Muscle of leg (tissue), 11 donors: ENCODE results near the gene SRRM5. TPM values are rescaled to one million over a fixed set of nuclear protein-coding genes. Genes with fewer than 3 reads are reported as not detected.
"Not testable (repeated sequence)": the region's sequence is repeated elsewhere in the genome, so short reads cannot be mapped to it uniquely, and the experiment has no call there.

Experiments
- DNase-seq: peaks from one replicate; pipeline ENCODE4 v3.0.0; 2013
- H3K27ac ChIP-seq: one replicate; pipeline ENCODE4 v1.5.1; 2013; ENCODE audit warnings: mild to moderate bottlenecking, low read length, control low read depth
- H3K27me3 ChIP-seq: one replicate; pipeline ENCODE4 v1.6.1; 2013; ENCODE audit warnings: low read length; ENCODE audit not compliant: control insufficient read depth, insufficient read depth
- H3K36me3 ChIP-seq: one replicate; pipeline ENCODE4 v1.6.1; 2013; ENCODE audit warnings: low read length; ENCODE audit not compliant: control insufficient read depth, insufficient read depth
- H3K4me1 ChIP-seq: one replicate; pipeline ENCODE4 v1.6.1; 2013; ENCODE audit warnings: low read length; ENCODE audit not compliant: control insufficient read depth, insufficient read depth
- H3K4me3 ChIP-seq: one replicate; pipeline ENCODE4 v1.5.1; 2013; ENCODE audit warnings: low read length, control low read depth
- H3K9me3 ChIP-seq: replicated peaks from 2 replicates; pipeline ENCODE4 v1.6.1; 2013; ENCODE audit warnings: low read depth, low read length; ENCODE audit not compliant: control insufficient read depth
- WGBS: methylation state at CpG from one replicate; pipeline ENCODE4 v1.1.5; 2013; ENCODE audit warnings: missing lambda C conversion rate; ENCODE audit not compliant: insufficient coverage; 5-methylcytosine and 5-hydroxymethylcytosine counted together
- polyA plus RNA-seq, 8 donors: library from polyadenylated mRNA; unstranded; fragments of 120-200 nt; gene quantifications; one replicate each; pipeline versions ENCODE4 v1.2.1 to v1.2.3, GENCODE V29; 2013; ENCODE audit warnings: inconsistent platforms in 1 of 8, low replicate concordance in 1 of 8; ENCODE audit not compliant: insufficient read length in 8 of 8, insufficient read depth in 1 of 8
- total RNA-seq: library from RNA; stranded (reverse); fragments of 120-200 nt; gene quantifications from one replicate; pipeline ENCODE4 v1.2.4, GENCODE V29; 2013

The SRRM5 gene
- total and polyA plus RNA-seq, 9 donors: 0.17 to 0.57 (median 0.40) TPM

DNA sequence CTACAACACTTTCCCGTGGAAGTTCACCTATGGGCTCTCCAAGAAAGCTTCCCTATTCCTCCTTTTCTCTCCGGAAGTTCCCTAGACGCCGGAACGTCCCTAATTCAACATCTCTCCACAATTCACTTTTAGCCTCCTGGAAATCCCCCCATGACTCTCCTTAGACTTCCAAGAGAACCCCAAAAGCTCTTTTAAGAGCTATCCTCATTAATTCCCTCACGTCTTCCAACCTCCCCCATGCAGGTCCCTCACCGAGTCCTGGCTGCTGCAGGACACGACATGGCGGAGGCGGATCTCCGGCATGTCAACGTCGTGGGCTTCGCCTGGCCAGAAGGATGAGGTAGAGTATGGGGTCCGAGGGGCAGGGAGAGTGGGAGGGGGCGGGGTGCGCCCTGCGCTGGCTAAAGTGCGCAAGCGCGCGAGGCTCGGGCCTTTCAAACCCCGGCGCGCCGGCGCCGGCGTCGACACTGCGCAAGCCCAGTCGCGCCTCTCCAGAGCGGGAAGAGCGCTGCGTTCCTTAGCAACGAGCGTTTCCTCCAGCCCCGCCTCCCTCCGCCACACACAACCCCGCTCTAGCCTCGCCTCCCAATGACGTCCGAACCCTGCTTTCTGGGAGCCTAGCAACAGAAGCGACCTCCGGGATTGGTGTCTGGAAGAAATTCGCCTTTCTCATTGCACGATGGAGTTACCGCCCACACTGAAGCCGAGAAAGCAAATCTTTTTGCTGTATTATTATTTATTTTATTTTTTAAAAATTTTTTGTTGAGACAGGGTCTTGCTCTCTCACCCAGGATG lies 36.5 kb upstream of the SRRM5 start, which contains the start of the genes PINLYP and XRCC1:
Gene PINLYP, plus strand, starts transcription at position 646 of the 795 bp plus-strand sequence. CDS start 1,391 bp downstream, outside the sequence.
Gene XRCC1, minus strand, starts transcription at position 372 of the 795 bp plus-strand sequence. Its CDS starts 69 bp downstream, at position 303.
- WGBS: 0% methylated on average over 21 of the region's 51 CpGs

DNA sequence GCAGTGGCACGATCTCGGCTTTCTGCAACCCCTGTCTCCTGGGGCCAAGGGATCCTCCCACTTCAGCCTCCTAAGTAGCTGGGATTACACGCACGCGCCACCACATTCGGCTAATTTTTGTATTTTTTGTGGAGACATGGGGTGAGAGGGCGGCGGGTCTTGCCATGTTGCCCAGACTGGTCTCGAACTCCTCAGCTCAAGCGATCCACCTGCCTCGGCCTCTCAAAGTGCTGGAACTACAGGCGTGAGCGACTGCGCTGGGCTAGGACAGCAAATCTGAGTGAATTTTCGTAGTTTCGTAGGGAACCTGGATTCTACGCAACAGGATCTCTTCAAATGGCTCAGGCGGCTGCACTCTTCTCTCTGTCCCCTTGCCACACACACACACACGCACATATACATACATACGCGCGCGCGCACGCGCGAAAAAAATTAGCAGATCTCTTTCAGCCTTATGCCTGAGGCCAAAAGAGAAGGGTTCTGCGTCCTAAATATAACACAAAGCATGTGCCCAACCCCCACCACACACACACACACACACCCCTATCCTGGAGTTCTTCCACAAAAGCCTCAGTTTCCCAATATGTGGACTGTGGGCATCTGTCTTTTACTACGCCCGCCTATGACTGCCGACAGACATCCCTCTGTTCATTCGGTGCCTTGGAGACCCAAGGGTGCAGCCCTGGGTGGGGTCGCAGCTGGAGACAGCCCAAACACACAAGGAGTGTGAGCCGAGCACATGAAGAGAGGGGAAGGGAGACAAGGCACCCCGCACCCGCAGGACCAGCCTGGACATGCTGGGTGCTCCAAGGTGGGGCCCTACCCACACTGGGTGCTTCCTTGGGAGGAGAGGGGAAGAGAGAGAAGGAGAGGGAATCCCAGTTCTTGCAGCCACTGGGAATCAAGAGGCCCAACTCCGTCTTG lies 35.7 kb upstream of the SRRM5 start:
- 78% methylated on average over 26 of the region's 37 CpGs for WGBS
- Histone ChIP-seq H3K36me3 (peaks cover 20% of the 10 kb centered on the region), H3K27me3 (no peaks in the 10 kb centered on the region), H3K9me3 (no peaks in the 10 kb centered on the region), H3K4me3 (peak overlapping the region; percentile 96), H3K4me1 (peaks cover 24% of the 10 kb centered on the region), H3K27ac (peak overlapping the region; percentile 85)
- DNase-seq: no peak

More for the DNA sequence above, 36.5 kb upstream of the SRRM5 start, which contains the start of the genes PINLYP and XRCC1:
- Histone ChIP-seq H3K9me3 (no peaks in the 10 kb centered on the region), H3K27me3 (no peaks in the 10 kb centered on the region), H3K4me1 (peaks cover 20% of the 10 kb centered on the region), H3K27ac (peak within 1 kb of the TSS; percentile 92), H3K4me3 (peak within 1 kb of the TSS; percentile 96), H3K36me3 (peaks cover 20% of the 10 kb centered on the region)
- DNase-seq: peak; percentile 100

DNA sequence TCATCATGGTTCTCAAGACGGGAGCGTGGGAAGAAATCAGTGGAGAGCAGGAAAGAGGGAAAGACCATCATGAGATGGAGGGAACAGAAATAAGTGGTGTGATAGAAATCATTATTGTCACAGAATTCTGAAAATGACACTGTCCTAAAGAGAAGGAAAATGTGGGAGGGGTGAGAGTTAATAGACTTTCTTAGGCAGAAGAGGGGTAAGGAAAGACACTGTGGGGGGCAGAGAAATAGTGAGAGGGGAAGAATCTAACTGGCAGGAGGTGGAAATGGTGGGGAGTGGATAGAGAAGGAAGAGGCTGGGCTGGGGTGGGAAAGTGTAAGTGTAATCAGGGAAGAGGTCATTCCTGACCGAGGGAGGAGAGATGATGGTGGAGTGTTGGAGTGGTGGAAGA lies 33.1 kb upstream of the SRRM5 start:
- H3K36me3 ChIP-seq: peaks cover 7% of the 10 kb centered on the region
- H3K27me3 ChIP-seq: no peaks in the 10 kb centered on the region
- no peak overlapping the region for H3K27ac ChIP-seq
- H3K4me3 ChIP-seq: no peak overlapping the region
- no peak for DNase-seq
- peaks cover 30% of the 10 kb centered on the region for H3K4me1 ChIP-seq
- no peaks in the 10 kb centered on the region for H3K9me3 ChIP-seq
- WGBS: 84% methylated on average over 3 of the region's 3 CpGs

DNA sequence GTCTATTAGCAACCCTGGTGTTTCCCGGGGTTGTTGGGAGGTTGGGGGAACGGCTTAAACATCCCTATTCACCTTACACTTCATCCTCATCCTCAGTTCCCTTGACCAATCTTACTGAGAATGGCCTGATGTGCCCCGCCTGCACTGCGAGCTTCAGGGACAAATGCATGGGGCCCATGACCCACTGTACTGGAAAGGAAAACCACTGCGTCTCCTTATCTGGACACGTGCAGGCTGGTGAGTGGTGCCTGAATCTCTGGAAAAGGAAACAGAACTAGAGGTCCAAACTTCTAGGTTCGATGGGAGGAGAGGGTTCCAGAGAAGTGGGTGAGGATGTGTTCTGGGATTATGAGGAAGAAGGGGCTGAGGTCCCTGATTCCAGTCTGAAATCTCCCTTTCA lies 30.4 kb upstream of the SRRM5 start:
- no peak for DNase-seq
- H3K4me1 ChIP-seq: peaks cover 17% of the 10 kb centered on the region
- no peaks in the 10 kb centered on the region for H3K27me3 ChIP-seq
- H3K9me3 ChIP-seq: no peaks in the 10 kb centered on the region
- peak overlapping the region; percentile 67 for H3K4me3 ChIP-seq
- 80% methylated on average over 7 of the region's 7 CpGs for WGBS
- H3K27ac ChIP-seq: no peak overlapping the region
- H3K36me3 ChIP-seq: peaks cover 10% of the 10 kb centered on the region

DNA sequence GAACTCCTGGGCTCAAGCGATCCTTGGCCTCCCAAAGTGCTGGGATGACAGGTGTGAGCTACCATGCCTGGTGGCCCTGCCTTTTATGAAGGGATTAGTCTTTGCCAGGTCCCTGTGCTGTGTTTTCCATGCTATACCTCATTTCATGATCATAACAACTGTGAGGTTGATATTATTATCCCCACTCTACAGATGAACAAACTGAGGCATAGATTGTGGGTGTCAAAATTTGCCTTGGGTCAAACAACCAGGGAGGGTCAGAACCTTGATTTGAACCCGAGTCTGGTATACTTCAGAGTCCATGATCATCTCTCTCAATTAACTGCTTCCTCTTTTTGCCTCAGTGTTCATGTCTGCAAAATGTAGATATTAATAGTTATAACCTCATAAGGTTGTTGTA lies 29.4 kb upstream of the SRRM5 start:
- Histone ChIP-seq H3K4me1 (peaks cover 15% of the 10 kb centered on the region), H3K4me3 (no peak overlapping the region), H3K9me3 (no peaks in the 10 kb centered on the region), H3K27ac (no peak overlapping the region), H3K36me3 (peaks cover 12% of the 10 kb centered on the region), H3K27me3 (no peaks in the 10 kb centered on the region)
- WGBS: 86% methylated on average over 1 of the region's 2 CpGs
- no peak for DNase-seq

DNA sequence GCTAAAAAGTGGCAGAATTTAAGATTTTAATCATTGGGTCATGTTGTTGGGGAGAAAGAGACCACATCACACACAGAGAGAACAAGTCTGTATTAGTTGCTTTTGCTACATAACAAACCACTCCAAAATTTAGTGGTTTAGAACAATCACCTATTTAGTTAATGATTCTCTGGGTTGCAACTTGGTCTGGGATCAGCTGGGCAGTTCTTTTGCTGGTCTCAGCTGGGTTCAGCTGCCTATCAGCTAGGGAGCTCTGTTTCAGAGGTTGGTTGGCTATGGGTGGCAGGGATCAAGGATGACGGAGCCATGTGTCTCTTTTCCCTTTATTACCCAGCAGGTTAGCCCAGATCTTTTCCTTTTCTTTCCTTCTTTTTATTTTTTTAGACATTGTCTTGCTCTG lies 27.4 kb upstream of the SRRM5 start:
- peaks cover 17% of the 10 kb centered on the region for H3K36me3 ChIP-seq
- no CpG with 5 or more reads among the region's 1 CpG for WGBS
- no peak for DNase-seq
- peaks cover 15% of the 10 kb centered on the region for H3K4me1 ChIP-seq
- no peaks in the 10 kb centered on the region for H3K27me3 ChIP-seq
- H3K27ac ChIP-seq: no peak overlapping the region
- H3K4me3 ChIP-seq: no peak overlapping the region
- H3K9me3 ChIP-seq: no peaks in the 10 kb centered on the region

DNA sequence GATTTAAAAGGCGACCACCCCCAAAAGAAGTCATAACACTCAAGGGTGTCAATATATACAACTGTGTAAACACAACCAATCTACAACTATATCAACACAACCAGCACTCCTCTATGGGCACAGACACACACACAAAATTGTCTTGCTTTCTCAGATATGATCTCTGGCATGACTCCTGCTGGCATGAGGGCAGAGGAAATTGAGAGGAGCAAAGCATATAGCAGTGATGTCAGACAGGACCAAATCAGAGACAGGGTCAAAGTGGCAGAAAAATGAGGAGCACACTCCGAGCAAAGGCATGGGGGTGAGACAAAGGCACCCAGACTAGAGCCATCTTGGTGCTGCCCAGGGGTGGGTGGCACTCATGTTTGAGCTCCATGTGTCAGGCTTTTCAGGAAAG lies 25.5 kb upstream of the SRRM5 start:
- no peaks in the 10 kb centered on the region for H3K27me3 ChIP-seq
- no peaks in the 10 kb centered on the region for H3K9me3 ChIP-seq
- H3K27ac ChIP-seq: no peak overlapping the region
- peaks cover 35% of the 10 kb centered on the region for H3K36me3 ChIP-seq
- H3K4me3 ChIP-seq: no peak overlapping the region
- peaks cover 5% of the 10 kb centered on the region for H3K4me1 ChIP-seq
- no peak for DNase-seq
- 93% methylated on average over 1 of the region's 2 CpGs for WGBS

DNA sequence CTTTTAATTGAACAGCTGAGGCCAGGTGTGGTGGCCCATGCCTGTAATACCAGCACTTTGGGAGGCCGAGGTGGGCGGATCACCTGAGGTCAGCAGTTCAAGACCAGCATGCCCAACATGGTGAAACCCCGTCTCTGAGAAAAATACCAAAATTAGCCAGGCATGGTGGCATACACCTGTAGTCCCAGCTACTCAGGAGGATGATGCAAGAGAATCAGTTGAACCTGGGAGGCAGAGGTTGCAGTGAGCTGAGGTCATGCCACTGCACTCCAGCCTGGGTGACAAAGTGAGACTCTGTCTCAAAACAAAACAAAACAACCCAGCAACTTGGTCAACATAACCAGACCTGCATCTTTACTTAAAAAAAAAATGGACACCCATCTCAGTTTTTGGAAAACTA lies 24.9 kb upstream of the SRRM5 start:
- not testable (repeated sequence) for H3K4me1 ChIP-seq, H3K27ac ChIP-seq, DNase-seq, H3K9me3 ChIP-seq, H3K27me3 ChIP-seq, H3K4me3 ChIP-seq
- WGBS: 92% methylated on average over 2 of the region's 3 CpGs
- peaks cover 37% of the 10 kb centered on the region for H3K36me3 ChIP-seq

DNA sequence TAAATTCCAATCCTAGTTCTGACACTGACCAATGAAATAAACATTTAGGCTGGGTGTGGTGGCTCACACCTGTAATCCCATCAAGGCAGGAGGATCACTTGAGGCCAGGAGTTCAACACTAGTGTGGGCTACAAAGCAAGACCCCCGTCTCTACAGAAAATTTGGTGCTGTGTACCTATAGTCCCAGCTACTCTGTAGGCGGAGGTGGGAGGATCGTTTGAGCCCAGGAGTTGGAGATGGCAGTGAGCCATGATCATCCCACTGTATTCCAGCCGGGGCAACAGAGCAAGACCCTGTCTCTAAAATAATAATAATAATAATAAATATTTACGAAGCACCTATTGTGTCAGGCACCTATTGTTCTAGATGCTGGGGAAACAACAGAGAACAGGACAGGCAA lies 22.6 kb upstream of the SRRM5 start:
- Histone ChIP-seq H3K9me3 (no peaks in the 10 kb centered on the region), H3K36me3 (peaks cover 58% of the 10 kb centered on the region), H3K27me3 (no peaks in the 10 kb centered on the region), H3K4me3 (no peak overlapping the region), H3K4me1 (peaks cover 10% of the 10 kb centered on the region), H3K27ac (no peak overlapping the region)
- no CpG with 5 or more reads among the region's 5 CpGs for WGBS
- no peak for DNase-seq

DNA sequence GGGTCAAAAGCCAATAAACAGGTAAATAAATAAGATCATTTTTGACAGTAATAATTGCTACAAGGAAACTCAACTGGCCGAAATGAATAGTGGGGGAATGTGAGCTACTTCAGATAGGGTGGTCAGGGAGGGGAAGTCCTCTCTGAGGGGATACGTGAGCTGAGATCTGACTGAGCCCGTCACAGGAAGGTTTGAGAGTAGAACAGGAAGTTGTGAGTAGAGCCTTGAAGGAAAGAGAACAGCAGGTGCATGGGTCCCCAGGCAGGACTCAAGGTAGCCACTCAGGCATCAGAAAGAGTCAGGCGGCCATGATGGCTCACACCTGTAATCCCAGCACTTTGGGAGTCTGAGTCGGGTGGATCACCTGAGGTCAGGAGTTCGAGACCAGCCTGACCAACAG lies 22.2 kb upstream of the SRRM5 start:
- H3K36me3 ChIP-seq: peaks cover 61% of the 10 kb centered on the region
- peaks cover 14% of the 10 kb centered on the region for H3K4me1 ChIP-seq
- no peak overlapping the region for H3K27ac ChIP-seq
- no peaks in the 10 kb centered on the region for H3K27me3 ChIP-seq
- 83% methylated on average over 4 of the region's 6 CpGs for WGBS
- H3K4me3 ChIP-seq: no peak overlapping the region
- no peak for DNase-seq
- H3K9me3 ChIP-seq: no peaks in the 10 kb centered on the region
